ENCODE measurements around the gene PTP4A1.

Gene PTP4A1

GRCh38 chr6:63533952-63534351 lies 38.3 kb upstream of the PTP4A1 start:
- Histone ChIP-seq H3K9ac (ENCODE audit: low read length in 5 of 5) (no peak overlapping the region), H3K9me3 (ENCODE audit: control insufficient read depth in 5 of 5, low read length in 5 of 5) (no peaks in the 10 kb centered on the region), H3K27me3 (ENCODE audit: control insufficient read depth in 5 of 5, insufficient read depth in 4 of 5, low read length in 5 of 5) (no peaks in the 10 kb centered on the region), H3K27ac (ENCODE audit: low read depth, low read length) (no peak overlapping the region), H3K4me1 (ENCODE audit: control insufficient read depth in 5 of 5, insufficient read depth in 5 of 5, low read length in 5 of 5) (no peaks in the 10 kb centered on the region), H3K36me3 (ENCODE audit: control insufficient read depth in 5 of 5, insufficient read depth in 5 of 5, low read length in 5 of 5) (no peaks in the 10 kb centered on the region), H3K4me3 (ENCODE audit: low read depth in 1 of 5, low read length in 5 of 5) (no peak overlapping the region)

- Histone ChIP-seq H3K36me3 (ENCODE audit: control insufficient read depth in 5 of 5, insufficient read depth in 5 of 5, low read length in 5 of 5) (no peaks in the 10 kb centered on the region), H3K27ac (ENCODE audit: low read depth, low read length) (no peak overlapping the region), H3K4me1 (ENCODE audit: control insufficient read depth in 5 of 5, insufficient read depth in 5 of 5, low read length in 5 of 5) (no peaks in the 10 kb centered on the region), H3K4me3 (ENCODE audit: low read depth in 1 of 5, low read length in 5 of 5) (no peak overlapping the region), H3K27me3 (ENCODE audit: control insufficient read depth in 5 of 5, insufficient read depth in 4 of 5, low read length in 5 of 5) (no peaks in the 10 kb centered on the region), H3K9me3 (ENCODE audit: control insufficient read depth in 5 of 5, low read length in 5 of 5) (no peaks in the 10 kb centered on the region), H3K9ac (ENCODE audit: low read length in 5 of 5) (no peak overlapping the region)
Measured at GRCh38 chr6:63537201-63537958, 34.9 kb upstream of the PTP4A1 start.

- H3K9me3 ChIP-seq (ENCODE audit: control insufficient read depth in 5 of 5, low read length in 5 of 5) = no peaks in the 10 kb centered on the region
- H3K9ac ChIP-seq (ENCODE audit: low read length in 5 of 5) = no peak overlapping the region
- no peak overlapping the region for H3K4me3 ChIP-seq (ENCODE audit: low read depth in 1 of 5, low read length in 5 of 5)
- H3K36me3 ChIP-seq (ENCODE audit: control insufficient read depth in 5 of 5, insufficient read depth in 5 of 5, low read length in 5 of 5) = no peaks in the 10 kb centered on the region
- H3K4me1 ChIP-seq (ENCODE audit: control insufficient read depth in 5 of 5, insufficient read depth in 5 of 5, low read length in 5 of 5) = no peaks in the 10 kb centered on the region
- H3K27ac ChIP-seq (ENCODE audit: low read depth, low read length) = no peak overlapping the region
- no peaks in the 10 kb centered on the region for H3K27me3 ChIP-seq (ENCODE audit: control insufficient read depth in 5 of 5, insufficient read depth in 4 of 5, low read length in 5 of 5)
Measured at GRCh38 chr6:63537959-63538300, 34.4 kb upstream of the PTP4A1 start.

GRCh38 chr6:63538550-63538949 lies 33.7 kb upstream of the PTP4A1 start:
- no peak overlapping the region for H3K4me3 ChIP-seq (ENCODE audit: low read depth in 1 of 5, low read length in 5 of 5)
- H3K27me3 ChIP-seq (ENCODE audit: control insufficient read depth in 5 of 5, insufficient read depth in 4 of 5, low read length in 5 of 5) = no peaks in the 10 kb centered on the region
- H3K27ac ChIP-seq (ENCODE audit: low read depth, low read length) = no peak overlapping the region
- no peaks in the 10 kb centered on the region for H3K36me3 ChIP-seq (ENCODE audit: control insufficient read depth in 5 of 5, insufficient read depth in 5 of 5, low read length in 5 of 5)
- no peaks in the 10 kb centered on the region for H3K4me1 ChIP-seq (ENCODE audit: control insufficient read depth in 5 of 5, insufficient read depth in 5 of 5, low read length in 5 of 5)
- H3K9ac ChIP-seq (ENCODE audit: low read length in 5 of 5) = no peak overlapping the region
- H3K9me3 ChIP-seq (ENCODE audit: control insufficient read depth in 5 of 5, low read length in 5 of 5) = no peaks in the 10 kb centered on the region

GRCh38 chr6:63543001-63543400 lies 29.3 kb upstream of the PTP4A1 start:
- Histone ChIP-seq H3K27ac (ENCODE audit: low read depth, low read length) (no peak overlapping the region), H3K9ac (ENCODE audit: low read length in 5 of 5) (no peak overlapping the region), H3K4me1 (ENCODE audit: control insufficient read depth in 5 of 5, insufficient read depth in 5 of 5, low read length in 5 of 5) (no peaks in the 10 kb centered on the region), H3K27me3 (ENCODE audit: control insufficient read depth in 5 of 5, insufficient read depth in 4 of 5, low read length in 5 of 5) (no peaks in the 10 kb centered on the region), H3K4me3 (ENCODE audit: low read depth in 1 of 5, low read length in 5 of 5) (no peak overlapping the region), H3K36me3 (ENCODE audit: control insufficient read depth in 5 of 5, insufficient read depth in 5 of 5, low read length in 5 of 5) (no peaks in the 10 kb centered on the region), H3K9me3 (ENCODE audit: control insufficient read depth in 5 of 5, low read length in 5 of 5) (no peaks in the 10 kb centered on the region)

GRCh38 chr6:63543982-63544381 lies 28.3 kb upstream of the PTP4A1 start:
- no peak overlapping the region for H3K9ac ChIP-seq (ENCODE audit: low read length in 5 of 5)
- no peaks in the 10 kb centered on the region for H3K4me1 ChIP-seq (ENCODE audit: control insufficient read depth in 5 of 5, insufficient read depth in 5 of 5, low read length in 5 of 5)
- H3K9me3 ChIP-seq (ENCODE audit: control insufficient read depth in 5 of 5, low read length in 5 of 5) = no peaks in the 10 kb centered on the region
- H3K27ac ChIP-seq (ENCODE audit: low read depth, low read length) = no peak overlapping the region
- no peaks in the 10 kb centered on the region for H3K27me3 ChIP-seq (ENCODE audit: control insufficient read depth in 5 of 5, insufficient read depth in 4 of 5, low read length in 5 of 5)
- H3K4me3 ChIP-seq (ENCODE audit: low read depth in 1 of 5, low read length in 5 of 5) = no peak overlapping the region
- H3K36me3 ChIP-seq (ENCODE audit: control insufficient read depth in 5 of 5, insufficient read depth in 5 of 5, low read length in 5 of 5) = no peaks in the 10 kb centered on the region

- Histone ChIP-seq H3K36me3 (ENCODE audit: control insufficient read depth in 5 of 5, insufficient read depth in 5 of 5, low read length in 5 of 5) (no peaks in the 10 kb centered on the region), H3K4me1 (ENCODE audit: control insufficient read depth in 5 of 5, insufficient read depth in 5 of 5, low read length in 5 of 5) (no peaks in the 10 kb centered on the region), H3K9me3 (ENCODE audit: control insufficient read depth in 5 of 5, low read length in 5 of 5) (no peaks in the 10 kb centered on the region), H3K27ac (ENCODE audit: low read depth, low read length) (no peak overlapping the region), H3K27me3 (ENCODE audit: control insufficient read depth in 5 of 5, insufficient read depth in 4 of 5, low read length in 5 of 5) (no peaks in the 10 kb centered on the region), H3K9ac (ENCODE audit: low read length in 5 of 5) (no peak overlapping the region), H3K4me3 (ENCODE audit: low read depth in 1 of 5, low read length in 5 of 5) (no peak overlapping the region)
Measured at GRCh38 chr6:63546236-63546635, 26.0 kb upstream of the PTP4A1 start.

GRCh38 chr6:63546697-63547096 lies 25.6 kb upstream of the PTP4A1 start:
- Histone ChIP-seq H3K4me1 (ENCODE audit: control insufficient read depth in 5 of 5, insufficient read depth in 5 of 5, low read length in 5 of 5) (no peaks in the 10 kb centered on the region), H3K4me3 (ENCODE audit: low read depth in 1 of 5, low read length in 5 of 5) (no peak overlapping the region), H3K36me3 (ENCODE audit: control insufficient read depth in 5 of 5, insufficient read depth in 5 of 5, low read length in 5 of 5) (no peaks in the 10 kb centered on the region), H3K27me3 (ENCODE audit: control insufficient read depth in 5 of 5, insufficient read depth in 4 of 5, low read length in 5 of 5) (no peaks in the 10 kb centered on the region), H3K27ac (ENCODE audit: low read depth, low read length) (no peak overlapping the region), H3K9ac (ENCODE audit: low read length in 5 of 5) (no peak overlapping the region), H3K9me3 (ENCODE audit: control insufficient read depth in 5 of 5, low read length in 5 of 5) (no peaks in the 10 kb centered on the region)

GRCh38 chr6:63549076-63549475 lies 23.2 kb upstream of the PTP4A1 start:
- Histone ChIP-seq H3K27ac (ENCODE audit: low read depth, low read length) (no peak overlapping the region), H3K9me3 (ENCODE audit: control insufficient read depth in 5 of 5, low read length in 5 of 5) (no peaks in the 10 kb centered on the region), H3K36me3 (ENCODE audit: control insufficient read depth in 5 of 5, insufficient read depth in 5 of 5, low read length in 5 of 5) (no peaks in the 10 kb centered on the region), H3K4me3 (ENCODE audit: low read depth in 1 of 5, low read length in 5 of 5) (no peak overlapping the region), H3K9ac (ENCODE audit: low read length in 5 of 5) (no peak overlapping the region), H3K4me1 (ENCODE audit: control insufficient read depth in 5 of 5, insufficient read depth in 5 of 5, low read length in 5 of 5) (no peaks in the 10 kb centered on the region), H3K27me3 (ENCODE audit: control insufficient read depth in 5 of 5, insufficient read depth in 4 of 5, low read length in 5 of 5) (no peaks in the 10 kb centered on the region)

GRCh38 chr6:63553208-63553607 lies 19.1 kb upstream of the PTP4A1 start:
- Histone ChIP-seq H3K27ac (ENCODE audit: low read depth, low read length) (no peak overlapping the region), H3K36me3 (ENCODE audit: control insufficient read depth in 5 of 5, insufficient read depth in 5 of 5, low read length in 5 of 5) (no peaks in the 10 kb centered on the region), H3K4me1 (ENCODE audit: control insufficient read depth in 5 of 5, insufficient read depth in 5 of 5, low read length in 5 of 5) (no peaks in the 10 kb centered on the region), H3K27me3 (ENCODE audit: control insufficient read depth in 5 of 5, insufficient read depth in 4 of 5, low read length in 5 of 5) (no peaks in the 10 kb centered on the region), H3K9me3 (ENCODE audit: control insufficient read depth in 5 of 5, low read length in 5 of 5) (no peaks in the 10 kb centered on the region), H3K9ac (ENCODE audit: low read length in 5 of 5) (no peak overlapping the region), H3K4me3 (ENCODE audit: low read depth in 1 of 5, low read length in 5 of 5) (no peak overlapping the region)

- Histone ChIP-seq H3K9me3 (ENCODE audit: control insufficient read depth in 5 of 5, low read length in 5 of 5) (no peaks in the 10 kb centered on the region), H3K36me3 (ENCODE audit: control insufficient read depth in 5 of 5, insufficient read depth in 5 of 5, low read length in 5 of 5) (no peaks in the 10 kb centered on the region), H3K4me3 (ENCODE audit: low read depth in 1 of 5, low read length in 5 of 5) (no peak overlapping the region), H3K27me3 (ENCODE audit: control insufficient read depth in 5 of 5, insufficient read depth in 4 of 5, low read length in 5 of 5) (no peaks in the 10 kb centered on the region), H3K9ac (ENCODE audit: low read length in 5 of 5) (no peak overlapping the region), H3K27ac (ENCODE audit: low read depth, low read length) (no peak overlapping the region), H3K4me1 (ENCODE audit: control insufficient read depth in 5 of 5, insufficient read depth in 5 of 5, low read length in 5 of 5) (no peaks in the 10 kb centered on the region)
Measured at GRCh38 chr6:63553900-63554299, 18.4 kb upstream of the PTP4A1 start.
